Activated T-cell treated with anti-CD3 and anti-CD28 coated beads for 48 hours (primary cell): ENCODE results near the gene SPEF2.
"Not testable (repeated sequence)": the region's sequence is repeated elsewhere in the genome, so short reads cannot be mapped to it uniquely, and the experiment has no call there.

ENCODE experiments used
- DNase-seq: peaks from one replicate; pipeline ENCODE4 v3.0.0-alpha.2; 2020; ENCODE audit warnings: low read depth

The SPEF2 gene

GRCh38 chr5:35820735-35821134 is 203.1 kb downstream of the SPEF2 start:
- no peak for DNase-seq

- DNase-seq: no peak
Observed at GRCh38 chr5:35821513-35821912, 203.8 kb downstream of the SPEF2 start.

GRCh38 chr5:35822511-35822910 is 204.8 kb downstream of the SPEF2 start:
- no peak for DNase-seq

GRCh38 chr5:35823347-35824098 is 205.9 kb downstream of the SPEF2 start:
- DNase-seq: no peak

GRCh38 chr5:35826056-35826455 is 208.4 kb downstream of the SPEF2 start:
- no peak for DNase-seq

GRCh38 chr5:35826554-35826953 is 208.9 kb downstream of the SPEF2 start:
- no peak for DNase-seq

GRCh38 chr5:35828082-35828598 is 210.5 kb downstream of the SPEF2 start:
- no peak for DNase-seq

- DNase-seq: no peak
Observed at GRCh38 chr5:35830587-35830986, 212.9 kb downstream of the SPEF2 start.

GRCh38 chr5:35832762-35833161 is 215.1 kb downstream of the SPEF2 start:
- no peak for DNase-seq

- no peak for DNase-seq
Observed at GRCh38 chr5:35833224-35833623, 215.6 kb downstream of the SPEF2 start.

GRCh38 chr5:35835796-35836742 is 218.4 kb downstream of the SPEF2 start:
- no peak for DNase-seq

- peak; percentile 46 for DNase-seq
Observed at GRCh38 chr5:35838370-35839042, 220.8 kb downstream of the SPEF2 start.

GRCh38 chr5:35842856-35843255 is 225.2 kb downstream of the SPEF2 start:
- DNase-seq: no peak

- DNase-seq: not testable (repeated sequence)
Observed at GRCh38 chr5:35845508-35845907, 227.8 kb downstream of the SPEF2 start.

GRCh38 chr5:35847491-35847890 is 229.8 kb downstream of the SPEF2 start:
- DNase-seq: no peak

- no peak for DNase-seq
Observed at GRCh38 chr5:35847961-35848360, 230.3 kb downstream of the SPEF2 start.

- DNase-seq: no peak
Observed at GRCh38 chr5:35849860-35850259, 232.2 kb downstream of the SPEF2 start.

GRCh38 chr5:35850967-35851680 is 233.5 kb downstream of the SPEF2 start:
- no peak for DNase-seq

- DNase-seq: no peak
Observed at GRCh38 chr5:35852084-35852734, 234.5 kb downstream of the SPEF2 start.

GRCh38 chr5:35852773-35853172 is 235.1 kb downstream of the SPEF2 start:
- no peak for DNase-seq

GRCh38 chr5:35853631-35854030 is 236.0 kb downstream of the SPEF2 start:
- peak; percentile 57 for DNase-seq
